ENCODE data around the gene CTBP2.
"Not testable (repeated sequence)": the region's sequence is repeated elsewhere in the genome, so short reads cannot be mapped to it uniquely, and the experiment has no call there.

CTBP2 gene

GRCh38 chr10:125085258-125086054 lies 74.9 kb downstream of the CTBP2 start:
- Histone ChIP-seq H3K36me3 (peaks cover 40% of the 10 kb centered on the region), H3K27me3 (ENCODE audit: insufficient read depth, low read depth, severe bottlenecking) (no peaks in the 10 kb centered on the region), H3K27ac (peak overlapping the region; percentile 85), H3K9me3 (ENCODE audit: severe bottlenecking) (no peaks in the 10 kb centered on the region), H3K4me3 (ENCODE audit: low read depth, low read length) (peak overlapping the region; percentile 20)
- peak; percentile 79 for DNase-seq
- no peak for TF ChIP-seq CTCF (IDR thresholded peaks at IDR 0.05; ENCODE audit: low read depth, low read length)

- peak overlapping the region; percentile 20 for H3K4me3 ChIP-seq (ENCODE audit: low read depth, low read length)
These were observed 75.6 kb downstream of the CTBP2 start for GRCh38 chr10:125084614-125085257.

GRCh38 chr10:125084191-125084613 lies 76.2 kb downstream of the CTBP2 start:
- peak; percentile 16; the same call in 1 of the 2 replicates for TF ChIP-seq CTCF (IDR thresholded peaks at IDR 0.05; ENCODE audit: low read depth, low read length)
- Histone ChIP-seq H3K9me3 (ENCODE audit: severe bottlenecking) (no peaks in the 10 kb centered on the region), H3K27ac (peak overlapping the region; percentile 85), H3K36me3 (peaks cover 46% of the 10 kb centered on the region), H3K4me3 (ENCODE audit: low read depth, low read length) (no peak overlapping the region), H3K27me3 (ENCODE audit: insufficient read depth, low read depth, severe bottlenecking) (no peaks in the 10 kb centered on the region)
- DNase-seq, result no peak

More at GRCh38 chr10:125084614-125085257, 75.6 kb downstream of the CTBP2 start:
- peak; percentile 35 for DNase-seq
- H3K27ac ChIP-seq, result peak overlapping the region; percentile 85
- no peaks in the 10 kb centered on the region for H3K27me3 ChIP-seq (ENCODE audit: insufficient read depth, low read depth, severe bottlenecking)
- no peak for TF ChIP-seq CTCF (IDR thresholded peaks at IDR 0.05; ENCODE audit: low read depth, low read length)
- peaks cover 42% of the 10 kb centered on the region for H3K36me3 ChIP-seq
- H3K9me3 ChIP-seq (ENCODE audit: severe bottlenecking), result no peaks in the 10 kb centered on the region

- TF ChIP-seq CTCF (IDR thresholded peaks at IDR 0.05; ENCODE audit: low read depth, low read length), result no peak
- no peak for DNase-seq
- Histone ChIP-seq H3K9me3 (ENCODE audit: severe bottlenecking) (no peaks in the 10 kb centered on the region), H3K27me3 (ENCODE audit: insufficient read depth, low read depth, severe bottlenecking) (no peaks in the 10 kb centered on the region), H3K4me3 (ENCODE audit: low read depth, low read length) (no peak overlapping the region), H3K27ac (no peak overlapping the region), H3K36me3 (peaks cover 41% of the 10 kb centered on the region)
These were observed 76.8 kb downstream of the CTBP2 start for GRCh38 chr10:125083576-125083920.

GRCh38 chr10:125082881-125083575 lies 77.3 kb downstream of the CTBP2 start:
- Histone ChIP-seq H3K27ac (peak overlapping the region; percentile 65), H3K9me3 (ENCODE audit: severe bottlenecking) (no peaks in the 10 kb centered on the region), H3K27me3 (ENCODE audit: insufficient read depth, low read depth, severe bottlenecking) (no peaks in the 10 kb centered on the region), H3K4me3 (ENCODE audit: low read depth, low read length) (no peak overlapping the region), H3K36me3 (peaks cover 36% of the 10 kb centered on the region)
- TF ChIP-seq CTCF (IDR thresholded peaks at IDR 0.05; ENCODE audit: low read depth, low read length), result no peak
- DNase-seq, result no peak

- not testable (repeated sequence) for H3K27me3 ChIP-seq (ENCODE audit: insufficient read depth, low read depth, severe bottlenecking); DNase-seq; H3K9me3 ChIP-seq (ENCODE audit: severe bottlenecking); H3K4me3 ChIP-seq (ENCODE audit: low read depth, low read length)
- peak overlapping the region; percentile 65 for H3K27ac ChIP-seq
- peaks cover 30% of the 10 kb centered on the region for H3K36me3 ChIP-seq
These were observed 77.9 kb downstream of the CTBP2 start for GRCh38 chr10:125082471-125082870.

Measured in WERI-Rb-1 (cell line).